GM21515 (cell line): ENCODE data around the gene PCDHGC3.
"Not testable (repeated sequence)": the region's sequence is repeated elsewhere in the genome, so short reads cannot be mapped to it uniquely, and the experiment has no call there.

ENCODE experiments used
- ATAC-seq: cut with Tn5 transposase; IDR thresholded peaks from one replicate; pipeline ENCODE4 v1.9.1; 2021; ENCODE audit not compliant: unreplicated experiment

PCDHGC3 gene

DNA sequence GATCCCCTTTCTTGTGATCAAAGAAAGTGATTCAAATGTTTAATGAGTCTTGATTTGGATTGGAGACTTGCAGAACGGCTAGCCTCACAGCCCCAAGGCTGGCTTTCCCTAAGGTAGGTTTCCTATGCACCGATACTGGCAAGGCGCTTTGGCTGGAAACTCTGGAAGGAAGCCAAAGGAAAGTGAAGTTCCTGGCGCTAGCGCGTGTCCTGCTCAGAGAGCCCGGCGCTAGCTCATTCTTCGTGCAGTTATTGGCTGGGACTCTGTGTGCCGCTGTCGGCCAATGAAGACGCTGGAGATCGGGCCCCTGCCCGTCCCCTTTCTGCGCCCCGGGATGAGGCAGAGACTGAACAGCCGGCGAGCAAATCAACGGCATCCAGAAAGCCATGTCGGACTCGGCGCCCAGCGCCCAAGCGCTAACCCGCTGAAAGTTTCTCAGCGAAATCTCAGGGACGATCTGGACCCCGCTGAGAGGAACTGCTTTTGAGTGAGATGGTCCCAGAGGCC, at the start of gene PCDHGC3:
Gene PCDHGC3, plus strand, starts transcription at position 342 of the 507 bp plus-strand sequence. Its CDS starts 151 bp downstream, at position 493.
- peak; percentile 97 for ATAC-seq

DNA sequence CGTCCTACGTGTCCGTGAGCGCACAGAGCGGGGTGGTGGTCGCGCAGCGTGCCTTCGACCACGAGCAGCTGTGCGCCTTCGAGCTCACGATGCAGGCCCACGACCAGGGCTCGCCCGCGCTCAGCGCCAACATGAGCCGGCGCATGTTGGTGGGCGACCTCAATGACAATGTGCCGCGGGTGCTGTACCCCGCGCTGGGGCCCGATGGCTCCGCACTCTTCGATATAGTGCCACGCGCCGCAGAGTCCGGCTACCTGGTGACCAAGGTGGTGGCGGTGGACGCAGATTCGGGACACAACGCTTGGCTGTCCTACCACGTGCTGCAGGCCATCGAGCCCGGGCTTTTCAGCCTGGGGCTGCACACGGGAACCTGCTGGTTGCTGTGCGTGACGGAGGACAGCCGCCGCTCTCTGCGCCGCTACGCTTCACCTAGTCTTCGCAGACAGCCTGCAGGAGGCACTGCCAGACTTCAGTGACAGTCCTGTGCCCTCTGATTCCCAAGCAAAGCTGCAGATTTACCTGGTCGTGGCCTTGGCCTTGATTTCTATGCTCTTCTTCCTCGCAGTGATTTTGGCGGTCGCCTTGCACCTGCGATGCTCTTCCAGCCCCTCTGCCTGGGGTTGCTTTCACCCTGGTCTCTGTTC, 47.9 kb upstream of the PCDHGC3 start:
- ATAC-seq = no peak

DNA sequence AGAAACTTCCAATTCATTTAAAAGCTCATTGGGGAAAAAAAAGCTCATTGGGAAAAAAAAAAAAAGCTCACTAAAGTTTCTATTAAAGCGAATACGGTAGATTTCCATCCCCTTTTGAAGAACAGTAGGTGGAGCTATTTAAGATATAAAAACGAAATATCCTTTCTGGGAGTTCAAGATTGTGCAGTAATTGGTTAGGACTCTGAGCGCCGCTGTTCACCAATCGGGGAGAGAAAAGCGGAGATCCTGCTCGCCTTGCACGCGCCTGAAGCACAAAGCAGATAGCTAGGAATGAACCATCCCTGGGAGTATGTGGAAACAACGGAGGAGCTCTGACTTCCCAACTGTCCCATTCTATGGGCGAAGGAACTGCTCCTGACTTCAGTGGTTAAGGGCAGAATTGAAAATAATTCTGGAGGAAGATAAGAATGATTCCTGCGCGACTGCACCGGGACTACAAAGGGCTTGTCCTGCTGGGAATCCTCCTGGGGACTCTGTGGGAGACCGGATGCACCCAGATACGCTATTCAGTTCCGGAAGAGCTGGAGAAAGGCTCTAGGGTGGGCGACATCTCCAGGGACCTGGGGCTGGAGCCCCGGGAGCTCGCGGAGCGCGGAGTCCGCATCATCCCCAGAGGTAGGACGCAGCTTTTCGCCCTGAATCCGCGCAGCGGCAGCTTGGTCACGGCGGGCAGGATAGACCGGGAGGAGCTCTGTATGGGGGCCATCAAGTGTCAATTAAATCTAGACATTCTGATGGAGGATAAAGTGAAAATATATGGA, 45.2 kb upstream of the PCDHGC3 start, which contains the start of gene PCDHGA12:
Gene PCDHGA12, plus strand, starts transcription at position 176 of the 782 bp plus-strand sequence. Its CDS starts 253 bp downstream, at position 429.
- peak; percentile 88 for ATAC-seq

DNA sequence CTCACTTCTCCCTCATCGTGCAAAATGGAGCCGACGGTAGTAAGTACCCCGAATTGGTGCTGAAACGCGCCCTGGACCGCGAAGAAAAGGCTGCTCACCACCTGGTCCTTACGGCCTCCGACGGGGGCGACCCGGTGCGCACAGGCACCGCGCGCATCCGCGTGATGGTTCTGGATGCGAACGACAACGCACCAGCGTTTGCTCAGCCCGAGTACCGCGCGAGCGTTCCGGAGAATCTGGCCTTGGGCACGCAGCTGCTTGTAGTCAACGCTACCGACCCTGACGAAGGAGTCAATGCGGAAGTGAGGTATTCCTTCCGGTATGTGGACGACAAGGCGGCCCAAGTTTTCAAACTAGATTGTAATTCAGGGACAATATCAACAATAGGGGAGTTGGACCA, 44.5 kb upstream of the PCDHGC3 start:
- ATAC-seq = peak; percentile 44

DNA sequence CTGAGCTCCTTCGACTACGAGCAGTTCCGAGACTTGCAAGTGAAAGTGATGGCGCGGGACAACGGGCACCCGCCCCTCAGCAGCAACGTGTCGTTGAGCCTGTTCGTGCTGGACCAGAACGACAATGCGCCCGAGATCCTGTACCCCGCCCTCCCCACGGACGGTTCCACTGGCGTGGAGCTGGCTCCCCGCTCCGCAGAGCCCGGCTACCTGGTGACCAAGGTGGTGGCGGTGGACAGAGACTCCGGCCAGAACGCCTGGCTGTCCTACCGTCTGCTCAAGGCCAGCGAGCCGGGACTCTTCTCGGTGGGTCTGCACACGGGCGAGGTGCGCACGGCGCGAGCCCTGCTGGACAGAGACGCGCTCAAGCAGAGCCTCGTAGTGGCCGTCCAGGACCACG, 43.5 kb upstream of the PCDHGC3 start:
- ATAC-seq = not testable (repeated sequence)

DNA sequence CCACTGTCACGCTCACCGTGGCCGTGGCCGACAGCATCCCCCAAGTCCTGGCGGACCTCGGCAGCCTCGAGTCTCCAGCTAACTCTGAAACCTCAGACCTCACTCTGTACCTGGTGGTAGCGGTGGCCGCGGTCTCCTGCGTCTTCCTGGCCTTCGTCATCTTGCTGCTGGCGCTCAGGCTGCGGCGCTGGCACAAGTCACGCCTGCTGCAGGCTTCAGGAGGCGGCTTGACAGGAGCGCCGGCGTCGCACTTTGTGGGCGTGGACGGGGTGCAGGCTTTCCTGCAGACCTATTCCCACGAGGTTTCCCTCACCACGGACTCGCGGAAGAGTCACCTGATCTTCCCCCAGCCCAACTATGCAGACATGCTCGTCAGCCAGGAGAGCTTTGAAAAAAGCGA, 43.0 kb upstream of the PCDHGC3 start:
- not testable (repeated sequence) for ATAC-seq

DNA sequence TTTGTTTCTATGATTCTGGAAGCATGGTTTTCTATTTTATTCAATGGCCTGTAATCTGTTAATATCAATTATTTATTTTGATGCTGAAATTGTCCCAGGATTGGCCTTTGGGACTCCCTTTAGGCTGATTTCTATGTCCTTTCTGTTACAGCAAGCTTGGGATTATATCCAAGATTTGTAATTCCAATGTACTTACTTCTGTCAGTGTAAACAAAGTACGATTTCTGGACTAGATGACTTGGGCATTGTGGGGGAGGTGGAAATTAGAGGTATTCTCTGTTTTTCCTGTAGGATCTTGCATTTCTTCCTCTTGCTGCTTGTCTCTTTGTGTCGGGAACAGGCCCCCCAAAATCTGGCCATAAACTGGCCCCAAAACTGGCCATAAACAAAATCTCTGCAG, 41.8 kb upstream of the PCDHGC3 start:
- no peak for ATAC-seq

DNA sequence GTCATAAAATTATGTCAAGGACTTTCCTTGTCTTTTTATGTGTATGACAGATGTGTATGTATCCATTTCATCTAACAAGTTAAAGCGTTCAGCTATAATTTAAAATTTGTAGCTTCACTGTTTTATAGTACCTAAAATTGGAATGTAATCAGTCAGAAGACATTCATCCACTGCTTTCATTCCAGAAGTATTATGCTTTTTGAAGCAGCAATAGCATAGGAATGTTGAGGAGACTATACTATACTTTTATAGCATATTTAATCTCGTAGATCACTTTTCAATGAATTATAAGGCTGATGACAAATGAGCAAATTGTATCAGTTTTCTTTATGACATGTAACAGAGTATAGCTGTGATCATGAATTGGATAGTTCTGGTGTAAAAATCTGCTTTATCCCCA, 38.5 kb upstream of the PCDHGC3 start:
- ATAC-seq = no peak

DNA sequence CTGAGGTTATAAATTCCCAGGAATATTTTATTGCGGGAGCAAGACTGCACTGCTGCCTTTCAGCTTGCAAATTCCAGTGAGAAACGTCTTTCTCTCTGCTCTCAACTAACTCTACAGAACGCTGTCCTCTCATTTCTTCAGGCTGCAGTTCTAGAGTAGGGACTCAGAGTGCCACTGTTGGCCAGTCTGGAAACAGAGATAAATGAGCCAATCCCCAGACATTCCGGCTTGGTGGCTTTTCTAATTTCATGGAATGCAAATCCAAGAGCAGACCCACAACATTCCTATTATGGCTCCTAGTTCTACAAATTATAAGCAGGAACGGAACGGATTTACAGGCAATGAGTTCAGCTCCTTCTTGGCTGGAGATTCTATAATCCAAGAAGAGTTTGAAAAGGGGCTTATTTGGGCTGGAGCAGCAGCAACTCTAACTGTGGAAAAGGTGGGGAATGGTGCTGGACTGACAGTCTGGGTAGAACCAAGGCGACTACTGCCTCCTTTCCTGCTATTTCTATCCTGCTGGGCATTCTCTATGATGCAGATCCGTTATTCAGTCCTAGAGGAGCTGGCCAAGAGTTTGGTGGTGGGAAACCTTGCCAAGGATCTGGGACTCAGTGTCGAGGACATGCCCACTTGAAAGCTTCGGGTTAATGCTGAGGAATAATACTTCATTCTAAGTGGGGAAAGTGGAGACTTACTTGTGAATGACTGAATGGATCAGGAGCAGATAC, 36.2 kb upstream of the PCDHGC3 start:
- ATAC-seq = no peak

DNA sequence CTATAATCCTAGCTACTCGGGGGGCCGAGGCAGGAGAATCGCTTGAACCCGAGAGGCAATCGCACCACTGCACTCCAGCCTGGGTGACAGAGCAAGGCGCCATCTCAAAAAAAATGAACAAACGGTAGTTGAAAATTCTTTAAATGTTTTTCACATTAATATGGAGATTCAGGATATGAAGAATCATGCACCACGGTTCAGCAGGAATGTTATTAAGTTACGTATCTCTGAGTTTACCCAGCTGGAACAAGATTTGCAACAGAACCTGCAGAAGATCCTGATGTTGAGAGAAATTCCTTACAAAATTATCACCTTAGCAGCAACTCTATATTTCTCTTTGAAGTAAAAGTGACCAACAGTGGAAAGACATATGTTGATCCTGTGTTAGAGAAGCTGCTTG, 35.4 kb upstream of the PCDHGC3 start:
- no peak for ATAC-seq

DNA sequence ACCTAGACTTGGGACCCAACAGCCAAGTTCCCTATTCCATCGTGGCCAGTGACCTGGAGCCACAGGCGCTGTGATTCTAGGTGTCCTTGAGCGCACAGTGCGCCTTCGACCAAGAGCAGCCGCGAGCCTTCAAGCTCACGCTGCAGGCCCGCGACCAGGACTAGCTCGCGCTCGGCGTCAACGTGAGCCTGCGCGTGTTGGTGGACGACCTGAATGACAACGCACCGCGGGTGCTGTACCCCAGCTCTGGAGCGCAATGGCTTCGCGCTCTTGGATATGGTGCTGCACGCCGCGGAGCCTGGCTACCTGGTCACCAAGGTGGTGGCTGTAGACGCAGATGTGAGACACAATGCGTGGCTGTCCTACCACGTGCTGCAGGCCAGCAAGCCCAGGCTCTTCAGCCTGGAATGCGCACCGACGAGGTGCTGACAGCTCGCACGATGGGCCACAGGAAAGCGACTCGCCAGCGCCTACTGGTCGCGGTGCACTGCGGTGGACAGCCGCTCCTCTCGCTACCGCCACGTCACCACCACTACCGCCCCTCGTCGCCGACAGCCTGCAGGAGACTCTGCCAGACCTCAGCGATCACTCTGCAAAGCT, 34.1 kb upstream of the PCDHGC3 start:
- no peak for ATAC-seq

DNA sequence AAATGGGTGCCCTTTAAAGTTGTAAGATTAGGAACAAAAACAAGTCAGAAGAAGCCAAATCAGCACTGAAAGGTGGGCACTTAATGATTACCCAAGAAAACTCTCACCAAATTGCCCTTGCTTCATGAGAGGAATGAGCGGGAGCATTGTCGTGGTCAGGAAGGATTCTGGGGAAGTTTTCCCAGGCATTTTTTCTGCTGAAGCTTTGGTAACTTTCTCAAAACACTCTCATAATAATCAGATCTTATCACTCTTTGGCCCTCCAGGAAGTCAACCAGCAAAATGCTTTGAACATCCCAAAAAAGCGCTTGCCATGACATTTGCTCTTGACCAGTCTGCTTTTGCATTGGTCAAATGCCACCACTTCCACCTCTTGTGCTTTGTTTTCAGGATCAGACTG, 10.4 kb upstream of the PCDHGC3 start:
- no peak for ATAC-seq

DNA sequence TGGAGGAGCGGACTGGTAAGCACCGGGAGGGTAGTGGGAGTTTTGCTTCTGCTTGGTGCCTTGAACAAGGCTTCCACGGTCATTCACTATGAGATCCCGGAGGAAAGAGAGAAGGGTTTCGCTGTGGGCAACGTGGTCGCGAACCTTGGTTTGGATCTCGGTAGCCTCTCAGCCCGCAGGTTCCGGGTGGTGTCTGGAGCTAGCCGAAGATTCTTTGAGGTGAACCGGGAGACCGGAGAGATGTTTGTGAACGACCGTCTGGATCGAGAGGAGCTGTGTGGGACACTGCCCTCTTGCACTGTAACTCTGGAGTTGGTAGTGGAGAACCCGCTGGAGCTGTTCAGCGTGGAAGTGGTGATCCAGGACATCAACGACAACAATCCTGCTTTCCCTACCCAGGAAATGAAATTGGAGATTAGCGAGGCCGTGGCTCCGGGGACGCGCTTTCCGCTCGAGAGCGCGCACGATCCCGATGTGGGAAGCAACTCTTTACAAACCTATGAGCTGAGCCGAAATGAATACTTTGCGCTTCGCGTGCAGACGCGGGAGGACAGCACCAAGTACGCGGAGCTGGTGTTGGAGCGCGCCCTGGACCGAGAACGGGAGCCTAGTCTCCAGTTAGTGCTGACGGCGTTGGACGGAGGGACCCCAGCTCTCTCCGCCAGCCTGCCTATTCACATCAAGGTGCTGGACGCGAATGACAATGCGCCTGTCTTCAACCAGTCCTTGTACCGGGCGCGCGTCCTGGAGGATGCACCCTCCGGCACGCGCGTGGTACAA, 556 bp downstream of the PCDHGC3 start:
- ATAC-seq = peak; percentile 28

DNA sequence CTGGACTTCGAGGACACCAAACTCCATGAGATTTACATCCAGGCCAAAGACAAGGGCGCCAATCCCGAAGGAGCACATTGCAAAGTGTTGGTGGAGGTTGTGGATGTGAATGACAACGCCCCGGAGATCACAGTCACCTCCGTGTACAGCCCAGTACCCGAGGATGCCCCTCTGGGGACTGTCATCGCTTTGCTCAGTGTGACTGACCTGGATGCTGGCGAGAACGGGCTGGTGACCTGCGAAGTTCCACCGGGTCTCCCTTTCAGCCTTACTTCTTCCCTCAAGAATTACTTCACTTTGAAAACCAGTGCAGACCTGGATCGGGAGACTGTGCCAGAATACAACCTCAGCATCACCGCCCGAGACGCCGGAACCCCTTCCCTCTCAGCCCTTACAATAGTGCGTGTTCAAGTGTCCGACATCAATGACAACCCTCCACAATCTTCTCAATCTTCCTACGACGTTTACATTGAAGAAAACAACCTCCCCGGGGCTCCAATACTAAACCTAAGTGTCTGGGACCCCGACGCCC, 1.3 kb downstream of the PCDHGC3 start:
- no peak for ATAC-seq

DNA sequence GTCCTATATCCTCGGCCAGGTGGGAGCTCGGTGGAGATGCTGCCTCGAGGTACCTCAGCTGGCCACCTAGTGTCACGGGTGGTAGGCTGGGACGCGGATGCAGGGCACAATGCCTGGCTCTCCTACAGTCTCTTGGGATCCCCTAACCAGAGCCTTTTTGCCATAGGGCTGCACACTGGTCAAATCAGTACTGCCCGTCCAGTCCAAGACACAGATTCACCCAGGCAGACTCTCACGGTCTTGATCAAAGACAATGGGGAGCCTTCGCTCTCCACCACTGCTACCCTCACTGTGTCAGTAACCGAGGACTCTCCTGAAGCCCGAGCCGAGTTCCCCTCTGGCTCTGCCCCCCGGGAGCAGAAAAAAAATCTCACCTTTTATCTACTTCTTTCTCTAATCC, 2.0 kb downstream of the PCDHGC3 start:
- ATAC-seq = no peak

DNA sequence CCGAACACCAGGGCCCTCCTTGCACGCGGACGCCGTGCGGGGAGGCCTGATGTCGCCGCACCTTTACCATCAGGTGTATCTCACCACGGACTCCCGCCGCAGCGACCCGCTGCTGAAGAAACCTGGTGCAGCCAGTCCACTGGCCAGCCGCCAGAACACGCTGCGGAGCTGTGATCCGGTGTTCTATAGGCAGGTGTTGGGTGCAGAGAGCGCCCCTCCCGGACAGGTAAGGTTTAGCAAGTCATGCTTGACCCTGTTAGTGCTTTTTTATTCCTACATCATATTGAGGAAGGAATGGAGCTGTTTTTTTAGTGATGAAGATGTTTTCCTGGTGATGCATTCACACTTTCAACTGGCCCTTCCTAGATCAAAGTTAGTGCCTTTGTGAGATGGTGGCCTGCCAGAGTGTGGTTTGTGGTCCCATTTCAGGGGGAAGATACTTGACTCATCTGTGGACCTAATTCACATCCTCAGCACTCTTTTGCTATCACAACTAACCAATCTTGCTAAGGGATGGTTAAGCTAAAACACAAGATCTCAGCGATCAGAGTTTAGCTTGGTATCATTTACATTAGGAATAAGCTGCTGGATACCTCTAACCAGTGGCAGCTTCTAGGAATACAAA, 2.7 kb downstream of the PCDHGC3 start:
- ATAC-seq = no peak

DNA sequence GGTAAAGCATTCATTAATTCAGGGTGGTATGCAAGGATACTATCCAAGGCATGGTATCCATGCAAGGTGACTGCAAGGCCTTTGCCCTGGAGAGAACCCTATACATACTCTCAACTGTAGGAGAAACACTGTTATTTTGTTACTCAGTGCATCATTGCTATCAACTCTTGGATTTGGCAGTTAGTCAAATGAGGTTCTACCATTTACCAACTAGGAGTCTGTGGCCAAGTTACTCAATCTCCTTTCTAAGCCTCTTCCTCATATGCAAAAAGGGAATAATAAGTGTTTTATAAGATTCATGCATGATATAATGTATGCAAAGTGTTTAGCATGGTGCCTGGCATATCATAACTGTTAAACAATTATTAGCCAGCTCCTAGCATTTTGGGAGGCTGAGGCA, 4.0 kb downstream of the PCDHGC3 start:
- ATAC-seq = no peak

DNA sequence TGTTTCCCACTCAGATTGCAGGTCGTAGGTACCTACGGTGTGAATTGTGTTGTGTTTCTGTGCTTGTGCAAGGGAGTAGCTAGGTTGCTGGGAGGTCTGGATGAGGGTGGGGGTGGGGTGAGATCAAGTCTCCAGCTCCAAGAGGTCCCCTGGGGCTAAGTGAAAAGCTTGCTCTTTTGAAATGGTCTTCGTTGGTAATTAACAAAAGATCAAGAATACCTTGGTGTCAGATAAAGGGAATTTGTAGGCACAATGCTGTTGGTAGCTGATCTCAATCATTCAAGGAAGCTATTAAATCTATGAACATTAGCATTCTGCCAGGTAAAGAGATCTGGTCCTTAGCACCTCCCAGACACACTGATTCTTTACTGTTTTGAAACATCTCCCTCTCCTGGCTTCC, 8.1 kb downstream of the PCDHGC3 start:
- ATAC-seq = no peak

DNA sequence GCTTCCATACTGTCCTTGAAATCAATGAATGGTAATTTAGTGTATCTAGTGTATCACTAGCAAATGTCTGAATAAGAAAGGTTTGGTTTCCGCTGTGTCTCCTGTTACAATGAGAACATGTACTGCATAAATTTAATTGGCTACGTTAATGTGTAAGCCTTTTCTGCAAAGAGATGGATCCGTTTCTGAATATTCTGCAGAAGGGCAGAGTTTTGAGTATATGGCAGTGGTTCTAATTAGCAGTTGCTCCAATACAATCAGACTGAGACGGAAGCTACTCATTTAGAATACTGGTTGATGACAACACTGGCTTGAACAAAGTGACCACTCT, 8.5 kb downstream of the PCDHGC3 start:
- no peak for ATAC-seq
